NCI-H1417 treated with DMSO at 0.1 percent for 48 hours (cell line): ENCODE measurements around the gene DNAJC7.
"Not testable (repeated sequence)": the region's sequence is repeated elsewhere in the genome, so short reads cannot be mapped to it uniquely, and the experiment has no call there.

Source experiments
- DNase-seq: peaks from one replicate; lab custom pipeline; 2025; lab: John Stamatoyannopoulos, UW

The DNAJC7 gene

GRCh38 chr17:41957031-41957868 is 60.0 kb downstream of the DNAJC7 start:
- no peak for DNase-seq

- DNase-seq: no peak
Observed at GRCh38 chr17:41956522-41956921, 60.7 kb downstream of the DNAJC7 start.

DNA sequence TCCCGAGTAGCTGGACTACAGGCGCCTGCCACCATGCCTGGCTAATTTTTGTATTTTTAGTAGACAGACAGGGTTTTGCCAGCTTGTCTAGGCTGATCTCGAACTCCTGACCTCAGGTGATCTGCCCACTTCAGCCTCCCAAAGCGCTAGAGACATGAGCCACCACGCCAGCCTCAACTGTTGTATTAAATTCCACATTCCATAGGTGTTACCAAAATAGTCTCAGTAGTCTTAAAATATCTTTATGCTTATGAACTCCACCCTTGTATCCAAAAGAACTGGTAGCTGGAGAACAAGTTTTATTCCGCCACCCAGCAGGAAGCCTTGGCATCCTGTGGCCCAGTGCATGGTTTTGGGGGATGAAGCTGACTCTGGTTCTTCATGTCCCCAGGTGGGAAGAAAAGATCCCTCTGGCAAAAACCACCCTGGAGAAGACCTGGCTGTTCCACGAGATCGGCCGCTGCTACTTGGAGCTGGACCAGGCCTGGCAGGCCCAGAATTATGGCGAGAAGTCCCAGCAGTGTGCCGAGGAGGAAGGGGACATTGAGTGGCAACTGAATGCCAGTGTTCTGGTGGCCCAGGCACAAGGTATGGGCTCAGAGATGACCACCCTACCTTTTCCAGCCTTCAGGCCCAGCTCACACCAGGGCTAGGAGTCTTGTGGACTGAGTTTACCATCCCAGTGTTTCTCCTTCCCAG is 68.3 kb downstream of the DNAJC7 start:
- no peak for DNase-seq

DNA sequence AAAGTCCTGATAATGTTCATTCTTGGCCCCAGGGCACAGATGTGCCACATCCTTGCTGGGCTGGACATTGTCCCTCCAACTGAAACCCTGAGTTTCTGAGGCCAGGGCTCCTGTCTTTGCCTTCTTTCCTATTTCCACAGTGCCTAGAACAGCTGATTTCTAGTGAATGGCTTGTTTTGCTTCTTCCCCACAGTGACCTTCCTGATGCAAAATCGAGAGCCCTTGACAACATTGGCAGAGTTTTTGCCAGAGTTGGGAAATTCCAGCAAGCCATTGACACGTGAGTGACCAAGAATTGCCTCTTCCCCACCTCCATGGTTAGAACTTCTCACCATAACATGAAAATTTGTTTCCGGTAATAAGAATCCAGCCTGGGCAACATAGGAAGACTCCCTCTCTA is 72.3 kb downstream of the DNAJC7 start:
- no peak for DNase-seq

- no peak for DNase-seq
Observed at GRCh38 chr17:41943492-41943891, 73.7 kb downstream of the DNAJC7 start.

GRCh38 chr17:41942626-41943373 is 74.4 kb downstream of the DNAJC7 start:
- DNase-seq: no peak

- no peak for DNase-seq
Observed at GRCh38 chr17:41941168-41941567, 76.1 kb downstream of the DNAJC7 start.

GRCh38 chr17:41939693-41940090 is 77.5 kb downstream of the DNAJC7 start:
- no peak for DNase-seq

GRCh38 chr17:41939044-41939692 is 78.1 kb downstream of the DNAJC7 start:
- DNase-seq: no peak

- no peak for DNase-seq
Observed at GRCh38 chr17:41937970-41938954, 79.0 kb downstream of the DNAJC7 start.

GRCh38 chr17:41935641-41936040 is 81.6 kb downstream of the DNAJC7 start:
- DNase-seq: no peak

- DNase-seq: no peak
Observed at GRCh38 chr17:41932816-41933389, 84.3 kb downstream of the DNAJC7 start.

GRCh38 chr17:41931715-41932114 is 85.5 kb downstream of the DNAJC7 start:
- not testable (repeated sequence) for DNase-seq

- DNase-seq: not testable (repeated sequence)
Observed at GRCh38 chr17:41930833-41931156, 86.4 kb downstream of the DNAJC7 start.

DNA sequence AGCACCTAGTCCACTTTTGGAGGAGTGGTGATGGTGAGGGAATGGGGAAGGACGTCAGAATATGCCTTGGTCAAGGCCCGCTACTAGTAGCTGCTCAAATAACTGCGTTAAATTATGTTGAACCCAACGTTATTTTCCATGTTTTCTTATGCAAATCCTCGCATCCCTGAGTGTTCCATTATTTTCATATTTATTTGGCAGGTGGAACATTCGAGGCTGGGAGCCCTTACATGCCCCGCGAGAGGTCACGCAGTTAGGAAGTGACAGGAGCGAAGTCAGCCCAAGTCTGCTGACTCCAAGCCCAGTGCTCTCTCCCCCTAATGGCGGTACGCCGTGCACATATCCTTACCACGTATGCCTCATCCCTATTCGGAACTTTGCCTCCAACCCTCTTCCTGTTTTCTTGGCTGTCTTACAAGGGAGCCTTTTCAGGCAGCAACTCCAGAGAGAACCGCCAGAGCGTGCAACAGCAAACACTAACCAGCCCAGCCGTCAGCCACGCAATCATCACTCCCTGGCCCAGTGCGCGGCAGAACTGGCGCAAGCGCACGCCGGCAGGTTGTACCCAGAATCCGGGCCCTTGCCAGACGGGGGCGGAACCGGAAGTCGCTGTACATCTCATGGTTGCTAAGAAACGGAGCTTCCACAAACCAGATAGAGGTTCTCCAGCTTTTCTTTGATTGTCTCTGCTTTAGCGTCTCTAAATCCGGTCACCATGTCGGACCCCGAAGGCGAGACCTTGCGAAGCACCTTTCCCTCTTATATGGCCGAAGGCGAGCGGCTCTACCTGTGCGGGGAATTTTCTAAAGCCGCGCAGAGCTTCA is 87.0 kb downstream of the DNAJC7 start, which contains the start of gene ODAD4:
TSS of gene ODAD4 (plus strand) at position 609 of the 824 bp plus-strand sequence. CDS start at position 716, 107 bp downstream.
- DNase-seq: peak; percentile 78

GRCh38 chr17:41928693-41929251 is 88.5 kb downstream of the DNAJC7 start:
- no peak for DNase-seq
